Stimulated activated CD4-positive, alpha-beta T cell treated with anti-CD3 and anti-CD28 coated beads, Interleukin-4, amount 100 ng/mL, for 24 hours (primary cell): ENCODE measurements around the gene IL12A.

Experiments
- DNase-seq: peaks from one replicate; pipeline ENCODE4 v3.0.0-alpha.2; 2020

The IL12A gene

DNA sequence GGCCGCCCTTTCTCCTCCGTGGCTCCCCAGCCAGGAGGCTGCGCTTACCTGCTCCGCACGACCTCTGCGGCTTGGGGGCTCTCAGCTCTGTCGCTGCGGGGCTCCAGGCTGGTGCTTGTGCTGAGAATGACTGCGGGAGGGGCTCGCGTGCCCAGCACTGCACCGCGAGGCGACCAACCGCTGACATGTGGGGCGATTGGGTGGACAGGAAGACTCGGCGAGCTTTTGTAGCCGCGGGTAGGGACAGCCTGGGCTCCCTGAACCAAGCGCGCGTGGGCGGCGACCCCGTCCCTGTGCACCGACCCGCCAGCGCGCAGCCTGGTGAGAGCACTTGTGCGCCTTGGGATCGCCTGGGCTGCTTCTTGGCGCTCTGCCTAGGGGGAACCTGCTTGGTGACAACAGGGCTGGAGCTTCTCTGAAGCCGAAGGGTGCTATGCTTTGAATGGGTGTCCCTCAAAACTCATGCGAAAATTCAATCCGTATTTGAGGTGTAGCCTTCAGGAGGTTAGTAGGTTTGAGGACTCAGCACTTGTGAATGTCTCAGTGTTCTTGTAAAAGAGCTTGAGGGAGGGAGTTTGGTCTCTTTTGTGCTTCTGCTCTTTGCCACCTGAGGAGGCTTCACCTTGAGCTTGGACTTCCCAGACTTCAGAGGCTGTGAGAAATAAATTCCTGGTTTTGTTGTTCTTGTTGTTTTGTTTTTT, 50.4 kb downstream of the IL12A start:
- no peak for DNase-seq

DNA sequence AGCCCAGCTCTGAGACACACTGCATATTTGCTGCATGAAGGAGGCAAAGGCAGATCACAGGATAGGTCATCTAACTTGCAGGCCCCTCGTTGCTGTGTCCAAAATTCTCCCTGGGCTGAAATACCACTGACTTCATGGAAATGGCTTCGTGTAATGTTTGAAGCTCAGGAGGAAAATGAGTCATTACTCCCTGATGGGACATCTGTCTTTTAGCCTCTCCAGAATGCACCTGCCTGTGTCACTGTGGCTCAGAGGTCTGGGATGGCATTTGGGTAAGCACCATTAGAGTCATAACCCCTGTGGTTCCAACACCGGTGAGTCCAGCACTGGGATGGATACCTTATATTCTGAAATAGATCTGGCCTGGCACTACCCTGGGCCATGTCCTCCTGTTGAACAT, 51.5 kb downstream of the IL12A start:
- DNase-seq, result no peak

DNA sequence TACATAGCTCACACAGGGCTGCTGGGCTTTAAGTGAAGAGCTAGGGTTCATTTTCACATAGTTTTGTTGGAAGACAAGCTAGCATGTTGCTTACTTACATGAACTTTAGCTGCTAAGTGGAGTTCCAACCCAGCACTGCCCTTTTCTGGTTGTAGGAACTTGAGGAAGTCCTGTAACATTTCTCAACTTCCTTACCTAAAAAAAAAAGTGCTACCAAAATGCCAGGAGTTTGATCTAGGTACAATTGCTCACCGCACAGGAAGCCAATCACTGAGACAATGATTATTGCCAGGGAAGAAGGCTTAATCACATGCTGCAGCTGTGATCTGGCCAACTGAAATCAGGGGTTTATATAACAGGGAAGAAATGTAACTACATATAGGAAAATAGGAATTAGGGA, 52.8 kb downstream of the IL12A start:
- DNase-seq, result no peak

DNA sequence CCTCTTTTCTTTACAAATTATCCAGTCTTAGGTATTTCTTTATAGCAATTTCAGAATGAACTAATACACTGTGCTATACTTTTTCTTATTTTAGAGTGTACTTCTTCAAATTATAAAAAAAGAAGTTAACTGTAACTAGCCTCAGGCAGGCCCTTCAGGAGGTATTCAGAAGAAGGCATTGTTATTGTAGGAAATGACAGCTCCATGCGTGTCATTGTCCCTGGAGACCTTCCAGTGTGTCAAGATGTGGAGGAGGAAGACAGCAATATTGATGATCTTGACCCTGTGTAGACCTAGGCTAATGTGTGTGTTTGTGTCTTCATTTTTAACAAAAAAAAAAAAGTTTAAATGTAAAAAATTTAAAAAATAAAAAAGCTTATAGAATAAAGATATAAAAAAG, 55.5 kb downstream of the IL12A start:
- no peak for DNase-seq
